Heart right ventricle (tissue), 16 donors: ENCODE results near the gene C1orf105. TPM values are rescaled to one million over a fixed set of nuclear protein-coding genes. Genes with fewer than 3 reads are reported as not detected.

ENCODE experiments used
- ATAC-seq, 8 donors: fragments of 200-7000 bp; cut with Tn5 transposase; one replicate each; pipeline ENCODE4 v1.9.1; 2020; ENCODE audit warnings: mild to moderate bottlenecking in 8 of 8, moderate library complexity in 8 of 8, moderate number of reproducible peaks in 1 of 8
- DNase-seq, 2 donors: peaks; one replicate each; pipeline ENCODE4 v3.0.0-alpha.2; 2020
- H3K27ac ChIP-seq, 10 donors: fragments of 200-600 bp; sonication (generic) in 2 of 10; one replicate each; pipeline versions ENCODE4 v1.5.0 to v1.8.0; 2020 to 2022; ENCODE audit warnings: mild to moderate bottlenecking in 3 of 10
- H3K27me3 ChIP-seq, 7 donors: fragments of 200-600 bp; one replicate each; pipeline ENCODE4 v1.8.0; 2021 to 2022; ENCODE audit warnings: mild to moderate bottlenecking in 2 of 7
- H3K36me3 ChIP-seq, 9 donors: fragments of 200-600 bp; sonication (generic) in 1 of 9; one replicate each; pipeline versions ENCODE4 v1.5.0 to v1.8.0; 2020 to 2022; ENCODE audit warnings: mild to moderate bottlenecking in 2 of 9
- H3K4me1 ChIP-seq, 9 donors: fragments of 200-600 bp; sonication (generic) in 1 of 9; one replicate each; pipeline versions ENCODE4 v1.5.0 to v1.8.0; 2020 to 2022; ENCODE audit warnings: mild to moderate bottlenecking in 4 of 9
- H3K4me3 ChIP-seq, 10 donors: fragments of 200-600 bp; sonication (generic) in 2 of 10; one replicate each; pipeline versions ENCODE4 v1.5.0 to v1.8.0; 2020 to 2022; ENCODE audit warnings: mild to moderate bottlenecking in 7 of 10, moderate library complexity in 2 of 10
- H3K9me3 ChIP-seq, 11 donors: fragments of 200-600 bp in 10 of 11; sonication (generic) in 2 of 11; one replicate each; pipeline versions ENCODE4 v1.5.0 to v1.8.0; 2013 to 2022; ENCODE audit warnings: mild to moderate bottlenecking in 2 of 11, control low read depth in 1 of 11, moderate library complexity in 1 of 11
- CTCF ChIP-seq, 9 donors: fragments of 200-600 bp; sonication (generic) in 2 of 9; IDR thresholded peaks; one replicate each; pipeline versions ENCODE4 v1.5.0 to v1.8.0; 2021 to 2022; ENCODE audit warnings: antibody characterized with exemption in 9 of 9, mild to moderate bottlenecking in 5 of 9, moderate library complexity in 1 of 9
- WGBS, 2 donors: extraction: QIAGEN DNeasy Blood & Tissue Kit; methylation state at CpG; one replicate each; pipeline ENCODE4 v1.1.7; 2013; ENCODE audit warnings: inconsistent platforms in 1 of 2; 5-methylcytosine and 5-hydroxymethylcytosine counted together
- intact Hi-C, 10 donors: fragments of 100-400 bp; cut with DNase I; formaldehyde crosslinking; loops; one replicate each; pipeline versions ENCODE4 v1.11.1 to v1.14.2; 2022
- polyA plus RNA-seq, 2 donors: library from polyadenylated mRNA; stranded (reverse); fragments of 200-250 nt; gene quantifications; one replicate each; pipeline ENCODE4 v1.2.3, GENCODE V29; 2013
- total RNA-seq, 10 donors: library from RNA; stranded (reverse); fragmentation: NEBNext Ultra II Directional in 3 of 10; extraction: Animal tissue kit (Norgen Biotek cat#: 25700) in 3 of 10; gene quantifications; one replicate each; pipeline versions ENCODE4 v1.2.1 to v1.2.4, GENCODE V29; 2021 to 2023
- donor health status: Arrhythmogenic right ventricular cardiomyopathy.
- donor health status: ischemic (EF 13 %, LVEDD 7.1; RV severe dilation, severe dysfunction).
- donor health status: healthy with polysubstance abuse.
- donor health status: DM: no; HTN: yes; CAD: no.
- donor health status: DM: no; HTN: no; CAD: no.
- donor health status: ischemic (EF 25% LVEDD 6.9; RV normal size, moderate dysfunction).
- donor health status: ischemic (EF 25% LVEDD 5.7; RV mildly dilated, moderate dysfunction).
- donor health status: healthy.
- donor health status: DM: yes; HTN: yes; CAD: no.
- donor health status: Ischemic cardiomyopathy.
- donor health status: ischemic (EF 35%, LVEDD 5.7; RV mildly dilated, moderate dysfunction).
- donor health status: nonischemic (EF 11% LVEDD 7.7; RV severe dilation, severe dysfunction).
- donor health status: DM: yes; HTN: yes; CAD: no.
- donor health status: PGD.
- donor health status: ischemic (EF 29% LVEDD 5.4; RV normal size, mild dysfunction).
- donor health status: nonischemic (EF 23%, LVEDD 6.1; RV moderate dilation, normal function).

C1orf105 gene
- total and polyA plus RNA-seq, 12 donors, result 1.1 to 52.7 (median 8.6) TPM

GRCh38 chr1:172423336-172423735 lies 2.9 kb downstream of the C1orf105 start:
- intact Hi-C loops, result loop anchor here in 2 of 10 donors (10.0 kb wide), 2 partner anchors 329 to 629 kb away; no protein-coding TSS in a partner anchor
- H3K27me3 ChIP-seq, result no peaks in the 10 kb centered on the region
- no peak for DNase-seq
- H3K4me3 ChIP-seq, result no peak overlapping the region
- H3K36me3 ChIP-seq, result no peaks in the 10 kb centered on the region
- ATAC-seq, result no peak
- H3K4me1 ChIP-seq, result peaks cover 0 to 17% (median 5%) of the 10 kb centered on the region in 9 donors
- no peaks in the 10 kb centered on the region for H3K9me3 ChIP-seq
- no peak for TF ChIP-seq CTCF (IDR thresholded peaks at IDR 0.05)
- WGBS, 2 donors, result 96 to 97% methylated on average over 2 of the region's 2 CpGs
- no peak overlapping the region for H3K27ac ChIP-seq

GRCh38 chr1:172425339-172425738 lies 4.9 kb downstream of the C1orf105 start:
- no peaks in the 10 kb centered on the region for H3K9me3 ChIP-seq
- no peaks in the 10 kb centered on the region for H3K36me3 ChIP-seq
- H3K4me1 ChIP-seq, result peaks cover 0 to 17% (median 5%) of the 10 kb centered on the region in 9 donors
- no peak overlapping the region for H3K4me3 ChIP-seq
- ATAC-seq, result no peak
- intact Hi-C loops, result loop anchor here in 2 of 10 donors (10.0 kb wide), 2 partner anchors 331 to 631 kb away; no protein-coding TSS in a partner anchor
- TF ChIP-seq CTCF (IDR thresholded peaks at IDR 0.05), result no peak
- no peaks in the 10 kb centered on the region for H3K27me3 ChIP-seq
- H3K27ac ChIP-seq, result no peak overlapping the region
- no peak for DNase-seq
- WGBS, 2 donors, result 91 to 96% methylated on average over 3 of the region's 3 CpGs

- Histone ChIP-seq H3K27me3 (no peaks in the 10 kb centered on the region), H3K36me3 (no peaks in the 10 kb centered on the region), H3K4me3 (no peak overlapping the region), H3K4me1 (peaks cover 0 to 11% (median 0%) of the 10 kb centered on the region in 9 donors), H3K9me3 (no peaks in the 10 kb centered on the region), H3K27ac (no peak overlapping the region)
- DNase-seq, result no peak
- no peak for TF ChIP-seq CTCF (IDR thresholded peaks at IDR 0.05)
- intact Hi-C loops, result loop anchor here in 2 of 10 donors (10.0 kb wide), 2 partner anchors 332 to 632 kb away; no protein-coding TSS in a partner anchor
- WGBS, 2 donors, result 95 to 96% methylated on average over 2 of the region's 2 CpGs
- no peak for ATAC-seq
These were observed 6.7 kb downstream of the C1orf105 start for GRCh38 chr1:172427191-172427590.

- H3K4me1 ChIP-seq, result peaks cover 0 to 11% (median 0%) of the 10 kb centered on the region in 9 donors
- peak; percentile 42 to 77 (median 70) for TF ChIP-seq CTCF (IDR thresholded peaks at IDR 0.05)
- no peaks in the 10 kb centered on the region for H3K36me3 ChIP-seq
- H3K9me3 ChIP-seq, result peaks cover 0 to 10% (median 0%) of the 10 kb centered on the region in 11 donors
- no peaks in the 10 kb centered on the region for H3K27me3 ChIP-seq
- ATAC-seq (peak in 5 of 8 donors; percentile 37 to 62 (median 42)), DNase-seq (peak in 1 of 2 donors; percentile 41)
- WGBS, 2 donors, result 87 to 93% methylated on average over 1 of the region's 1 CpG
- H3K27ac ChIP-seq, result no peak overlapping the region
- intact Hi-C loops, result loop anchor here in 3 of 10 donors (2.0 to 10.0 kb wide), 3 partner anchors 335 to 635 kb away; no protein-coding TSS in a partner anchor
- H3K4me3 ChIP-seq, result no peak overlapping the region
These were observed 9.0 kb downstream of the C1orf105 start for GRCh38 chr1:172429331-172430127.
